NCI-H69 (cell line): ENCODE measurements around the gene METTL14.
"Not testable (repeated sequence)": the region's sequence is repeated elsewhere in the genome, so short reads cannot be mapped to it uniquely, and the experiment has no call there.

Experiments
- DNase-seq: peaks from one replicate; lab custom pipeline; 2025; lab: John Stamatoyannopoulos, UW

Gene METTL14

GRCh38 chr4:118684873-118685811 lies at the start of gene METTL14:
TSS of gene METTL14 (plus strand) at chr4:118685392. CDS start at chr4:118685535, 143 bp downstream.
- peak; percentile 94 for DNase-seq

- DNase-seq = not testable (repeated sequence)
Measured at GRCh38 chr4:118636126-118636525, 49.1 kb upstream of the METTL14 start.

GRCh38 chr4:118664665-118665064 lies 20.5 kb upstream of the METTL14 start:
- not testable (repeated sequence) for DNase-seq

GRCh38 chr4:118669220-118669619 lies 16.0 kb upstream of the METTL14 start:
- not testable (repeated sequence) for DNase-seq

- DNase-seq = not testable (repeated sequence)
Measured at GRCh38 chr4:118670968-118671367, 14.2 kb upstream of the METTL14 start.

- DNase-seq = no peak
Measured at GRCh38 chr4:118676128-118676527, 9.1 kb upstream of the METTL14 start.

- no peak for DNase-seq
Measured at GRCh38 chr4:118680808-118681207, 4.4 kb upstream of the METTL14 start.

GRCh38 chr4:118682928-118683327 lies 2.3 kb upstream of the METTL14 start:
- DNase-seq = peak; percentile 56

- peak; percentile 69 for DNase-seq
Measured at GRCh38 chr4:118683513-118683912, 1.7 kb upstream of the METTL14 start.

GRCh38 chr4:118703118-118703517 lies 17.9 kb downstream of the METTL14 start:
- no peak for DNase-seq

- no peak for DNase-seq
Measured at GRCh38 chr4:118711052-118711451, 25.9 kb downstream of the METTL14 start.

GRCh38 chr4:118712872-118713271 lies 27.7 kb downstream of the METTL14 start:
- no peak for DNase-seq

- no peak for DNase-seq
Measured at GRCh38 chr4:118714682-118715081, 29.5 kb downstream of the METTL14 start.

GRCh38 chr4:118716304-118716703 lies 31.1 kb downstream of the METTL14 start:
- DNase-seq = peak; percentile 77

GRCh38 chr4:118718511-118719170 lies 33.4 kb downstream of the METTL14 start:
- DNase-seq = no peak

- DNase-seq = no peak
Measured at GRCh38 chr4:118721752-118722151, 36.6 kb downstream of the METTL14 start.

GRCh38 chr4:118723369-118723768 lies 38.2 kb downstream of the METTL14 start:
- DNase-seq = no peak

GRCh38 chr4:118727360-118727759 lies 42.2 kb downstream of the METTL14 start:
- no peak for DNase-seq

- DNase-seq = no peak
Measured at GRCh38 chr4:118729287-118730286, 44.4 kb downstream of the METTL14 start.

GRCh38 chr4:118730683-118731082 lies 45.5 kb downstream of the METTL14 start:
- DNase-seq = no peak

- no peak for DNase-seq
Measured at GRCh38 chr4:118732591-118733330, 47.6 kb downstream of the METTL14 start.
